ENCODE data around the gene SMOC2.
"Not testable (repeated sequence)": the region's sequence is repeated elsewhere in the genome, so short reads cannot be mapped to it uniquely, and the experiment has no call there.

SMOC2 gene

DNA sequence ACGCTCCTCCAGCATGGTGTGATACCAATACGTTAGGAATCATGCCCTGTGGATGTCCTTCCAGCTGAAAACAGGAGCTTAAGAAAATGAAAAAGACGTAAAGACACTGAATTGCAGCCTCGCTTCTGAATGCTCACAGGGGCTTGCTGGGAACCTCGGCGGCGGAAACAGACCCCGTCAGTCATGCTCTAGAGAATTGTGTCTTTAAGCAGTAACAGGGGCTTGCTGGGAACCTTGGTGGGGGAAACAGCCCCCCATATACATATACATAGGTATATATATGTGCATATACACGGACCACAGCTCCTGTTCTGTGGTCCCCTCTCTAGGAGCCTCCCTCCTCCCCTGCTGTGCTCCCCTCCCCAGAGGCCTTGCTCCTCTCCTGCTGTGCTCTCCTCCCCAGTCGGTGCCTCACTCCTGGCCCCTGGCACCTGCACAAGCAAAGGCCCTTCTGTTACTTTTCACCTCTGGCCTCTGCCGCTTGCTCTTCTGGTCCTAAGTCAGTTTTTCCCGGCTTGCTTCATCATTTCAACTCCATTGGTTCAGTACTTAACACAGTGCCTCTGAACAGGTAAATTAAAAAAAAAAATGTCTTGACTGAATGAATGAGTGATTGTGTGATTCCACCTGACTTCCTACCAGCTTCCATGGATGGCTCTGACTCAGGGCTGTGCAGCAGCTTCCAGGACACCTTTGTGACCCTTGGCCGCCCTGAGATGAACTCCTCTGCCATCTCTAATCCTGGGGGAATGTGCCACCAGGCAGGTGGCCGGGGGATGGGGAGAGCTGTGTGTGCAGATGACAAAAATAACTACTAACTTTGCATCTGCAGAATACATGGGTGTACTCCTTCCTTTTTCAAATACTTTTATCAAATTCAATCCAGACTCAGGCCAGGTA is 246.1 kb downstream of the SMOC2 start:
- DNase-seq (ENCODE audit: low read depth) = no peak

DNA sequence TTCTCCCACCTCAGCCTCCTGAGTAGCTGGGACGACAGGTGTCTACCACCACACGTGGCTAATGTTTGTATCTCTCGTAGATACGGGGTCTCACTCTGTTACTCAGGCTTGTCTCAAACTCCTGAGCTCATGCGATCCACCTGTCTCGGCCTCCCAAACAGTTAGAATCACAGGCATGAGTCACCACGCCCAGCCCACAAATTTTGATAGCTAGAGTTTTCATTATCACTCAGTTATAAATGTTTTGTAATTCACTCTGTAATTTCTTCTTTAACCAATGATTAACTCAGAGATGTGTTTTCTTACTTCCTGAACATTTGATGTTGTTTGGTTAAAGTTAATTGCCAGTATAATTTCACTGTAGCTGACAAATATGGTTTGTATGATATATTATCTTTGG is 249.3 kb downstream of the SMOC2 start:
- no peak for DNase-seq (ENCODE audit: low read depth)

DNA sequence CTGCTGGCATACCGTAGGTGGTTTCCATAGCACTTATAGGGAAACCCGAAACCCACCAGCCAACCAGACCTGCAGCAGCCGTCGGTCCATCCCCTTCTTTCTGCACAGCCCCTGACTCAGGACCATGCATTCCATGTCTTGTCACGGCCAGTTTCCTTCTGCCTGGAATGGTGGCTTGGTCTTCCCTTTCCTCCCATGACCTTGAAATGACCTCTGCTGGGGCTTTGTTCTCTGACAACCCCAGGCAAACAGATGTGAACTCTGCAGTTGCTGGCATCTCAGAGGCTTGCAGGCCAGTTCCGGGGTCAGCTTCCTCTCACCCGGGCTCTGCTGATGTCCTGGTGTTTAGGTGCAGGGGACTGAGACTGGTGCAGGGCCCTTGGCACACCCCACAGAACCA is 250.8 kb downstream of the SMOC2 start:
- no peak for DNase-seq (ENCODE audit: low read depth)

DNA sequence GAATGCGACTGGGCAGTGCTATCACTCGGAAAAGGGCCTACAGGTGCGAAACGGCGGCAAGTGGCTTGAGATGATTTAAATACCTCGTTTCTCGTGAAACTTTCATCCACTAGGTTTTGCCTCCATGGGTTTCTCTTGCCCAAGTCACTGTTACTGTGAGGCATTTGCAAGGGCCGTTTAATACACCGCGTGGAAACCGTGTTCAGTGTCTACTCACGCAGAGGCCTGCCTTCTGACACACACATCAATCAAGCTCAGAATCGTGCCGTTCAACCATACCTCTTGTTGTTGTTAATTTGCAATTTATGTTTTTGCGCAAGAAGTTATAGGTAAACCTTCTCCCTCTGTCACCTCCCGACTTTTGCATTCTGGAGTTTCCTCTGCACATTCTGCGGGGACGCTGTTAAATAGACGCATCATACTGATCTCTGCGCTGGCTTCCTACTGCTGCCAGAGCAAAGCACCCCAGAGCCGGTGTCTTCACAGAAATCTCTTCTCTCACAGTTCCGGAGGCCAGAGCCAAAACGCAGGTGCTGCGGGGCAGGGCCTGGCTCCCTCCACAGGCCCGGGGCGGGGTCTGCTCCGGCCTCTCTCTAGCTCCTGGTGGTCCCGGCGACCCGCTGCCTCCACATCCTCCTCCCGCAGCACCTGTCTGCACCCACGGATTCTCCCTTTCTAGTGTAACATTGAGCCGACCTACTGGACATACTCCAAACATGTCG is 251.4 kb downstream of the SMOC2 start:
- DNase-seq (ENCODE audit: low read depth) = no peak

DNA sequence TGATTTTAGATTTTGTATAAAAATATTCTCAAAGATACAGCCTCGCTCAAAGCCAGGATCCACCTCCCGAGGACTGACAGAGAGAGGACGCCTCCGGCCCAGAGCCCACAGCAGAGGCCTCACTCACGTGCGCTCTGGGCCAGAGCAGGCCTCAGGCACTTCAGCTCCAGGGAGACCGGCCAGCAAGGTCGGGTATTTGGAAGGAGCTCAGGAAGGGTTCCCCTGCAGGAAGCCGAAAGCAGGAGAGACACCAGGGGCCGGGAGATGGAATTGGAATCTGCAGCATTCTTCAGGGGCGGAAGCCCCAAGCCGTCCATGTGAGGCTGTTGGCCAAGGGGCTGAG is 251.9 kb downstream of the SMOC2 start:
- not testable (repeated sequence) for DNase-seq (ENCODE audit: low read depth)

DNA sequence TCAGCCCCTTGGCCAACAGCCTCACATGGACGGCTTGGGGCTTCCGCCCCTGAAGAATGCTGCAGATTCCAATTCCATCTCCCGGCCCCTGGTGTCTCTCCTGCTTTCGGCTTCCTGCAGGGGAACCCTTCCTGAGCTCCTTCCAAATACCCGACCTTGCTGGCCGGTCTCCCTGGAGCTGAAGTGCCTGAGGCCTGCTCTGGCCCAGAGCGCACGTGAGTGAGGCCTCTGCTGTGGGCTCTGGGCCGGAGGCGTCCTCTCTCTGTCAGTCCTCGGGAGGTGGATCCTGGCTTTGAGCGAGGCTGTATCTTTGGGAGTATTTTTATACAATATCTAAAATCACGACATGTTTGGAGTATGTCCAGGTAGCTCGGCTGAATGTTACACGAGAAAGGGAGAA is 253.8 kb downstream of the SMOC2 start:
- not testable (repeated sequence) for DNase-seq (ENCODE audit: low read depth)

DNA sequence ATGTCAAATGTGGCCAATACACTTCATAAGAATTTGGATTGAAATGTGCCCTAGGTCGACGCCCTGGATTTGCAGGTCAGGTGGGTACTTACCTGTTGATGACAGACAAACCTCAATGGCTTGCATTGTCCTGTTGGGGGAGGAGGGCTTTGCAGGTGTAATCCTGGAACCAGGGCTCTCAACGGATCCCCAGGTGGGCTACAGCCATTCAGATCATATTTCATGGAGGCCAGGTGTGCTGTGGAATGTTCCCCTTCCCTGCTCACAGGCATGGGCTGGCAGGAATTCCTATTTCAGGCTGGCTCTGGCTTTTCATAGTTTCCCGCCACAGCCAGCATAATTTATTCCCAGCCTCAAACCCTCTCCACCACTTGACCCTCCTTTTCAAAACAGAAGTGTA is 254.7 kb downstream of the SMOC2 start:
- DNase-seq (ENCODE audit: low read depth) = no peak

DNA sequence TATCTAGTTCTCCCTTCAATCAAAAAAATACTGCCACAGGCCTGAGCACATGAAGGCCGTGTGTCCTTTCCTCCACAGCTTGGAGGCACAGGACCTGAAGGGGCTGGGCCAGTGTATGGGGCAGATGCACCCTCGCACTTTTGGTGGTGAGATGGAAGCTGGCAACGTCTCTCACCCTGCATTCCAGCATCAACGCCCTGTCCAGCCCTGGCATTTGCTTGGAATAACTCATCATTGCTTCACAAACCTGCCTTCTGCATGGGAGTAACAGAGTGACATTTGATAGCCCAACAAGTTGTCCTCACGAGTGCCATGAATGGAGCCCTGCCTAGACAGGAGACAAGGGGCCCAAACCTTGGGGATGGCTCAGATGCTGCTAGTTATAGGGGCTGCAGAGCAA is 257.9 kb downstream of the SMOC2 start:
- no peak for DNase-seq (ENCODE audit: low read depth)

DNA sequence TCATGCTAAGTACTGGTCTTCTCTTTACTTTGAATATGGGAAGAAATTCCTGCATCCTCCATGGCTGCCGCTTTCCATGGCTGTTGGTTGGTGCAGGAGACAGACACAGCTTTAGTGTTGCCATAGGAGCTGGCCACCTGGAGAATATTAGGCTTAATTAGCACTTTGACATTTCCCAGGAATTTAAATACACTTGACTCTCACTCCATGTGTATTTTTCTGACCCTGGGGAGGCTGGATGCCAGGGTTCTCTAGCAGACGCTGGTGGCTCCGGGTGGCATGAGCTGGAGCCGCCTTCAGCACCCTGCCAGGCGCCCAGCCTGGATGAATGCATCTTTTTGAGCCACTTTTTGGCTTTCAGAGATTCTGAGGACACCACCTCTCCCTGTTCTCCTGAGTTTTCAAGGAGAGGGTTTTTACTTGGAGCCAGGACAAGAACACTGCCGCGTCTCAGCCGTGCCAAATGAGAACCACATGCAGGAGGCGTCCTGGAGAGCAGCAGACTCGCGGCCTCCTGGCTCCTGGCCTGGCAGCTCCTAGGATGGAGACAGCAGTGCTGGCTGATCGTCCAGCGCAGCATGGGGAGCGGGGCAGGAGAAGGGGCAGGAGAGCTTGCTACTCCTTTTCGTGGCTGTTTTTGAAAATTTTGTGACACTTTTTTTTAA is 258.8 kb downstream of the SMOC2 start:
- no peak for DNase-seq (ENCODE audit: low read depth)

DNA sequence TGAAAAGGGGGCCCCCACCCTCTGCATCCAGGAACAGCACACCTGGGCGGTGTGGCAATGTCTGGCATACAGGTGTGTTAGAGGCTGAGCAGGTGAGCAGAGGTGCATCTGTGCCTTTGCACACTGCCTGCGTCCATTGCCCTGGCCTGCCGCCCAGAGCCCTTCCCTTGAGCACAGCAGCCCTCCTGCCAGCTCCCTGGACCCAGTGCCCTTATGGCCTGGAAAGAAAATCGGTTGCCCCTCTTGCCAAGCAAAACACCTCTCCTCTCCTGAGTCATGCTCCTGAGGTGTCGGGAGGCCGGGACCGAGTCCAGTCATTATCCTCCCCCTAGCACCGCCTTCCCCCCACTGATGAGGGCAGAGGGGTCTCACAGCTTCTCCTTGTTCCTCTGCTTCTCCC is 259.9 kb downstream of the SMOC2 start:
- DNase-seq (ENCODE audit: low read depth) = no peak

DNA sequence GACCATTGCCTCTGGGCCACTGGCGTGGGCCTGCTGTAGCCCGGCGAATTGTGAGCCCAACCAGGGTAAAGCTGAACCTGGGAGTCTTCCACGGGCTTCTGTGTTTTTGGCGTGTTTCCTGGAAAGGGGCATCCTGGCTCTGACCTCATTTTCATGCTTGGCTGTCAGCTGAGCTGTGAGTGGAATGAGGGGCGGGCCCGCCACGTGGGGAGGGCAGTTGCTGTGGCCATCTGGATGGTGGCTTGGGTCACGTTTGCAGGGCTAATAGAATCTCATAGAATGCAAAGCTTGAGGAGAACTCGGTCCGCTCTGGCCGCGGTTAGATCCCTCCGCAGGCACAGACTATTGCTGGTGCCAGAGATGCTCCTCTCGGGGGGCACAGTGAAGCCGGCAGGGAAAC is 263.0 kb downstream of the SMOC2 start:
- no peak for DNase-seq (ENCODE audit: low read depth)

DNA sequence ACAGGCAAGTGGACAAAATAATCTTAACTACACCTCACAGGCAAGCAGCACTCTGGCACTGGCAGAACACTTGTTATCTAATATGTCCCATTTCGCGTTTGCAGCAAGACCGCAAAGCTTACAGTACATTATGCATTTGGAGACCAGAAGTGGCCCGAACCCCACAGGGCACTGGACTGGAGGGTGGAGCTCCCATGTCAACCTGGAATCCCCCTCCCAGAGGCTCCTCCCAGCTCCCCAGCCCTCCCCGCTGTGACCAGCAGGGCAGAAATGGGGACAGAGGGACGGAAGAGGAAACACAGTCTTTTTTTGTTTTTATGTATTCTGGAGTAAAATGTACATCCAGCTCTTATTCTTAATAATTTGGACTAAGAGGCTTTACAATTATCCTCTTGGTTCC is 263.7 kb downstream of the SMOC2 start:
- no peak for DNase-seq (ENCODE audit: low read depth)

DNA sequence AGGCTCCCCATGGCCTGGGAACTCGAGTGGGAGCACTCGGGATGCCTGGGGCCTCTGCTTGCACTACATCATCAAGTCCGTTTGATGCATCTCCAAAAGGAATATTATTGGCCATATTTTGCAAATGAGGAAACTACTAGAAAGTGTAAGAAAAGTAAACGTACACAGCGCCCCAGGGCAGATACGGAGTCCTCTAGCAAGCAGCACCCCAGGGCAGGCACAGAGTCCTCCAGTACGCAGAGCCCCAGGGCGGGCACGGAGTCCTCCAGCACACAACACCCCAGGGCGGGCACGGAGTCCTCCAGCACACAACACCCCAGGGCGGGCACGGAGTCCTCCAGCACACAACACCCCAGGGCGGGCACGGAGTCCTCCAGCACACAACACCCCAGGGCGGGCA is 264.3 kb downstream of the SMOC2 start:
- DNase-seq (ENCODE audit: low read depth) = not testable (repeated sequence)

DNA sequence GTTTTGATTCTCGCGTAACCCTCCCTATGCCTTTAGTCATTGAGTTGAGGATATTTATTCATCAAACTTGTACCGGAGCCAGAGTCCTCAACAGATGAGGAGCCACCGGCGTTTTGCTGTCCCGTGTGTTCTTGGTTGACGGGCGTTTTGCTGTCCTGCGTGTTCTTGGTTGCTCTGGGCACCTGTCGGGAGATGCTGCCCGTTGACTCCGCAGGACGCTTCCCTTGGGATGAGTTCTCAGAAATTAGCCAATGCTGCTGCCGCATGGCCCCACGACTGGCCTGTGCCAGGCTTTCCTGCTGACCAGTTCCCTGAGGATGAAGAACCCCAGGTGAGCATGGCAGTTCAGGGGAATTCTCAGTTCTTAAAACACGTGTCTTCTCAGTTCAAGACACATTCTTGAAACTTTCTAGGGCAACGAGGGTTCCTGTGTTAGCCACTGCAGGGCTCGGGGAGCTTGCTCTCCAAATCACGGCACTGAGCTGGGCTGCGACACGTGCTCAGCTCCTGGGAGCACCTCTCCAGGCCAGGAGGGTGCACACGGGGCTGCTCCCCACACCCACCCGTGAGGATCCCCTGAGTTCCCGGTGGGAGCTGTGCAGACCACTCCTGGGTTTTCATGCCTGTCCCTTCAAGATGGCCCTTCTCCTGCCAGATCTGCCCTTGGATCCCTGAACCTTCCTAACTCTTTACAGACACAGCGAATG is 265.6 kb downstream of the SMOC2 start:
- no peak for DNase-seq (ENCODE audit: low read depth)

DNA sequence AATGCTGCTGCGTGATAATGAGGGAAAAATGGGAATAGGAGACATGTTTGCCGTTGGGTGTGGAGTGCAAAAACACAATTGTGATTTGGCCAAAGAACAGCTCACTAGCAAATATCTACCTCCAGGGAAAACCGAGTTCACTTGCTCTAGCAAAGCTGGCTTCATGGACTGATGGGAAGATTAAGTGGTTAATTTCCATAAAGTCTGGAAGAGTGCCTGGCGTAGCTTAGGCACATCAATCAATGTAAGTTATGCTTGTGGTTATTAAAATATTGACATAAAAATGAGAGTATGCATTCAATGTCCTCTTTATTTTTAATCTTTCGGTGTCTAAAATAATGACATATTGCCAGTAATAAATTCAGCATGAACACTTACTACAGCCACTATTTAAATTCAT is 267.5 kb downstream of the SMOC2 start:
- DNase-seq (ENCODE audit: low read depth) = no peak

DNA sequence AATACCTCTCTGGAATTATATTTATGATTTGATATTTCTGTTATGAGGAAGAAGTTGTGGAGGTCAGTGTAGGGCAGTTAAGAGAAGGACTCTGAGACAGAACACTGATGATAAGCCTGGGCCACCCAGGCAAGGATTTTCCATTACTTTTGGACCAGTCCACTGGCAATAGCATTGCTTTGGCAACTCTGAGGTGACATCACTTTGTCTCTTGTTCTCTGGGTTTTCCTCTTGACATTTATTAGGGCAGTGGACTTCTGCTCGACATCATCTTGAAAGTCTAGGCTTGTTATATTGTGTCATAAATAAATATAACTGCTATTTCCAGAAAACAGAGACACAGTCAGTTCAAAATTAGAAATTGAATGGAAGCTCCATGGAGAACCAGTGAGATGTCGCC is 268.0 kb downstream of the SMOC2 start:
- no peak for DNase-seq (ENCODE audit: low read depth)

DNA sequence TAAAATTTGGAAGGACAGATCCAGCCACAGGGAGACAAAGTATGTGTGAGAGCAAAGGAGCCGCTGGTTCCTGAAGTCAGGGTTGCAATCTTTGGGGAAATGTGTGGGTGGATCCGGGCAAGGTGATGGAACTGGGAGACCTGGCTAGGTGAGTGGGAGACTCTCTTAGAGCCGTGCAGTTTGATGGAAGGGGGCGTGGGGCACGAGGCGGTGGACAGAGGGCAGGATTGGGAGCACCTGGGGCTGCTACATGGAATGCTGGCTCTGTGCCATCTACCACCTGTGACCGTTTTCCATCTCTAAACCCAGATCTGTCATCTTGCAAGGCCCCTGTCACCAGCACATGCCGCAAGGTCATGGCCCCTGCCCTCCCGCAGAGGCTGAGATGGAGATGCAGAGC is 268.4 kb downstream of the SMOC2 start:
- DNase-seq (ENCODE audit: low read depth) = no peak

DNA sequence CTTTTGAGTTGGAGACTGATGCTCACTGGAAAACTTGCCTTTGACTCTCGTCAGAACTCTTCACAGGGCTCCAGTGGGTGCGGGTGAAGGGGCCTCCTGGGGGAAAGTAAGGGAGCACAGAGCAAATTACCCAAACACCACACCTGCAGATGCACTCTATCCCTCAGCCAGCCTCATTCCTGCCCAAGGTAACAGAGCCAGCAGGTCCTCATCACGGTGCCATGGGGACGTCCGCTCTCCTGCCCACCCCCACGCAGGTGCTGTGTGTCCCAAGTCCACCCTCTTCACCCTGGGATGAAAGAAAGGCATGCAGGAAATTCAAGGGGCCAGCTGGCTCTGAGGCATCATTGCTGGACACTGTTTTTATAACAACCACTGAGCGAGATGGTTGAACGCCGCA is 269.0 kb downstream of the SMOC2 start:
- no peak for DNase-seq (ENCODE audit: low read depth)

DNA sequence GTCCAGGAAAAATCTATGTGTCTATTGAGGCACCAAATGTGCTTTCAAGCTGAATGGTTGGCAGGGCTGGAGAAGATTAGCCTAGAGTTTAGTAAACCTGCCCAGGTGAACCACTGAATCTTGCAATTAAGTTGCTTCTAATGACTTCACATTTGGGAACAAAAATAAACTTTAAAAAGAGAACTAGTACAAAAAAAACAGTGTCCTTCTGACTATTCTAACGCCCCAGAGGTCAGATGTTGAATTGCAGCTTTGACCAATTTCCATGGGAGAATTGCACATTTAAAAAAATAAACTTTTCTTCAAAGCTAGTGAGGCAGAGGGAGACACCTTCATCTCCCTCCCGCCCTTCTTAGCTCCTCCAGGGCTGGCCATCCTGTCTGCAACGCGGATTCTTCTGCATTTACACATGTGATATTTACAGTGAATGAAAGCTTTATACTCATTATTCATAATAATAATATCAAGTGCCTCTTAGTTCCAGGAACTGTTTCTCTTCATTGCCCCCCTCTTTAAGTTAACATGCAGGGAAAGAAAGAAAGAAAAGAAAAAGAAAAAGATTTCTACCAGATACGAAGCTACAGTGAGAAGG is 270.2 kb downstream of the SMOC2 start:
- no peak for DNase-seq (ENCODE audit: low read depth)

DNA sequence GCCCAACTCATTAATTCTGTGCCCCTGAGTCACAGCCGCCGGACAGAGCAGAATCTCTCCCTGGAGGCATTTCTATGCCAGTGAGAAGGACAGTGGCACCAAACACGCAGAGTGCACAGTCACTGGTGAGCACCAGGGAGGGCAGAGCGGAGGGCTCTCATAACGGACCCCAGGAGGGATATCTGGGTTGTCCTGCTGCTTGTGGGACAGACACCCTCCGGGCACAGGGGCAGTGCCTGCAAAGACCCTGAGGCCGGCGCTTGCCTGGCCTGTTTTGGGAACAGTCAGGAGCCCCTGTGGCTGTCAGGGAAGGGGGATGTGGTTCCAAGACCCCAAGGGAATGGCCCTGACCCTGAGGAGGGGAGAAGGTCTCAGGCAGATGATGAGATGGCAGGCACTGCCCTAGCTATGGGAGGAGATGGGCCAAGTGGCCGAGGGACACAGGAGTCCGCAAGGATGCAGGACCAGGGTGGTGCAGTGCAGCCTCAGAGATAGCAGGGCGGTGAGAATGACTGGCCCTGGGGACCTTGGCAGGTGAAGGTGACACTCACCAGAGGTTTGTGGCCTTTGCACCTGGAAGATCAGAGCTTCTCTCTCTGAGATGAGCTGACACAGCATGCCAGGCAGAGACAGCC is 270.8 kb downstream of the SMOC2 start:
- no peak for DNase-seq (ENCODE audit: low read depth)

DNA sequence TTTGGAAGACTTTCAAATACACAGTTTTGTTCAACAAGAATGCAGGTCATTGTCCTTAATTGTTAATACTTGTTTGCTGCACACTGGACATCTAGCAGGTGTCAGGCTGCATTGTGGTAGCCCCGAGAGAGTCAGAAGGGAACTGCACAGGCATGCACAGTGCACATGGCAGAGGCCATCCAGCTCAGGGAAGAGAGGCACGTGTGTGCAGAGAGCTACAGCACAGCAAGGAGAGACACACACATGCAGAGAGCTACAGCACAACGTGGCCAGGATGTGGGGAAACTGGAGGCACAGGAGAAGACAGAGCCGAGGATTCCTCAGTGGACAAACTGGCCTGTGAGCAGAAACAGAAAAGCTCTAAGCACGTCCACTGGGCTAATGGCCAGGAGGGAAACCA is 272.0 kb downstream of the SMOC2 start:
- no peak for DNase-seq (ENCODE audit: low read depth)

DNA sequence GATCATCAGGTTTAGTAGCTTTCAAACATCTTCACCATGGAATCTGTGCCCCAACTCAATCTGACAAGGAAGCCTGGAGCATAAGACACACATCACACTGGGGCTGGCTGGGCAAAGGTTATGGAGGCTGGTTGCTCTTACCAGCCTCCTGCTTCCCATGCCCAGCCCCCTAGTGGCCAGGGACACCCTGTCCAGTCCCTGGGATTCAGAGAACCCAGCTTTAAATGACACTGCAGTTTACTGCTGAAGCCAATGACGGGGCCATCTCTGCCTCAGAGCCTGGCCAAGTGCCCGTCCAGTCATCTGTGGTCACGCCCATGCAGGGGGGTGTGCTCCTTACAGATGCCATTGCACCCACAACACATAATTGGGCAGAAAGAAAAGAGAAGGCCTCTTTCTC is 272.9 kb downstream of the SMOC2 start:
- no peak for DNase-seq (ENCODE audit: low read depth)

All from EH (cell line).